Esophagus squamous epithelium (tissue), 5 donors: Measurements from ENCODE around the gene PLSCR1. TPM values are rescaled to one million over a fixed set of nuclear protein-coding genes. Genes with fewer than 3 reads are reported as not detected.

Experiments
- DNase-seq: peaks from one replicate; lab custom pipeline; 2025; lab: John Stamatoyannopoulos, UW
- H3K27ac ChIP-seq, 4 donors: fragments of 200-600 bp; sonication (generic); one replicate each; pipeline ENCODE4 v1.5.1; 2016 to 2019; ENCODE audit warnings: mild to moderate bottlenecking in 1 of 4
- H3K27me3 ChIP-seq, 4 donors: fragments of 200-600 bp; sonication (generic); 1 replicate in 3 of 4; 2 replicates in 1 of 4; pipeline versions ENCODE4 v1.5.1 to v1.6.0; 2017 to 2021; ENCODE audit warnings: antibody characterized with exemption in 1 of 4
- H3K36me3 ChIP-seq, 3 donors: fragments of 200-600 bp; sonication (generic); one replicate each; pipeline ENCODE4 v1.5.1; 2016 to 2019
- H3K4me1 ChIP-seq, 3 donors: fragments of 200-600 bp; sonication (generic); one replicate each; pipeline ENCODE4 v1.5.1; 2017 to 2019
- H3K4me3 ChIP-seq, 4 donors: fragments of 200-600 bp; sonication (generic); 1 replicate in 3 of 4; 2 replicates in 1 of 4; pipeline ENCODE4 v1.5.1; 2016 to 2019; ENCODE audit warnings: mild to moderate bottlenecking in 2 of 4, moderate library complexity in 1 of 4
- H3K9me3 ChIP-seq, 3 donors: fragments of 200-600 bp; sonication (generic); one replicate each; pipeline ENCODE4 v1.5.1; 2016 to 2019
- POLR2A ChIP-seq, 4 donors: fragments of 450-650 bp; IDR thresholded peaks; one replicate each; pipeline ENCODE4 v1.6.1; 2017; ENCODE audit warnings: antibody characterized with exemption in 4 of 4, mild to moderate bottlenecking in 4 of 4, moderate library complexity in 3 of 4
- WGBS, 2 donors: methylation state at CpG; one replicate each; pipeline ENCODE4 v1.1.5; 2018; 5-methylcytosine and 5-hydroxymethylcytosine counted together
- intact Hi-C: fragments of 100-400 bp; cut with DNase I; formaldehyde crosslinking; loops from one replicate; pipeline ENCODE4 v1.15.0; 2022
- total RNA-seq, 4 donors: library from RNA; depleted of rRNA; stranded (reverse); fragments of >200 nt; gene quantifications; one replicate each; pipeline ENCODE4 v1.1.0, GENCODE V29; 2016
- TF ChIP-seq, protein P1 (sequence below), 6 experiments: fragments of 450-650 bp in 4 of 6; fragments of 200-600 bp in 2 of 6; sonication (generic) in 2 of 6; IDR thresholded peaks; one replicate each; pipeline ENCODE4 v1.5.1; 2016 to 2019; ENCODE audit warnings: antibody characterized with exemption in 6 of 6, mild to moderate bottlenecking in 4 of 6, moderate library complexity in 4 of 6
- donor health status: DM: yes; HTN: yes; CAD: no.

PLSCR1 gene
- total RNA-seq, 4 donors from 2014 or later: 51.1 to 138 (median 63.3) TPM

- peaks cover 0 to 5% (median 3%) of the 10 kb centered on the region in 3 donors for H3K4me1 ChIP-seq
- peak overlapping the region in 1 of 4 donors; percentile 19 for H3K4me3 ChIP-seq
- TF ChIP-seq, protein P1, sequence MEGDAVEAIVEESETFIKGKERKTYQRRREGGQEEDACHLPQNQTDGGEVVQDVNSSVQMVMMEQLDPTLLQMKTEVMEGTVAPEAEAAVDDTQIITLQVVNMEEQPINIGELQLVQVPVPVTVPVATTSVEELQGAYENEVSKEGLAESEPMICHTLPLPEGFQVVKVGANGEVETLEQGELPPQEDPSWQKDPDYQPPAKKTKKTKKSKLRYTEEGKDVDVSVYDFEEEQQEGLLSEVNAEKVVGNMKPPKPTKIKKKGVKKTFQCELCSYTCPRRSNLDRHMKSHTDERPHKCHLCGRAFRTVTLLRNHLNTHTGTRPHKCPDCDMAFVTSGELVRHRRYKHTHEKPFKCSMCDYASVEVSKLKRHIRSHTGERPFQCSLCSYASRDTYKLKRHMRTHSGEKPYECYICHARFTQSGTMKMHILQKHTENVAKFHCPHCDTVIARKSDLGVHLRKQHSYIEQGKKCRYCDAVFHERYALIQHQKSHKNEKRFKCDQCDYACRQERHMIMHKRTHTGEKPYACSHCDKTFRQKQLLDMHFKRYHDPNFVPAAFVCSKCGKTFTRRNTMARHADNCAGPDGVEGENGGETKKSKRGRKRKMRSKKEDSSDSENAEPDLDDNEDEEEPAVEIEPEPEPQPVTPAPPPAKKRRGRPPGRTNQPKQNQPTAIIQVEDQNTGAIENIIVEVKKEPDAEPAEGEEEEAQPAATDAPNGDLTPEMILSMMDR (IDR thresholded peaks at IDR 0.05): no peak
- no peak for TF ChIP-seq POLR2A (IDR thresholded peaks at IDR 0.05)
- no peak for DNase-seq
- H3K27ac ChIP-seq: no peak overlapping the region
- no peaks in the 10 kb centered on the region for H3K27me3 ChIP-seq
- H3K36me3 ChIP-seq: no peaks in the 10 kb centered on the region
- H3K9me3 ChIP-seq: no peaks in the 10 kb centered on the region
- intact Hi-C loops: no loop called here
Observed at GRCh38 chr3:146550070-146550615, 5.7 kb upstream of the PLSCR1 start.

- H3K4me3 ChIP-seq: no peak overlapping the region
- intact Hi-C loops: no loop called here
- H3K27ac ChIP-seq: no peak overlapping the region
- no peak for TF ChIP-seq POLR2A (IDR thresholded peaks at IDR 0.05)
- TF ChIP-seq, protein P1 (IDR thresholded peaks at IDR 0.05): no peak
- no peaks in the 10 kb centered on the region for H3K36me3 ChIP-seq
- H3K4me1 ChIP-seq: peaks cover 0 to 22% (median 6%) of the 10 kb centered on the region in 3 donors
- no peak for DNase-seq
- no peaks in the 10 kb centered on the region for H3K27me3 ChIP-seq
- no peaks in the 10 kb centered on the region for H3K9me3 ChIP-seq
Observed at GRCh38 chr3:146547235-146547835, 2.9 kb upstream of the PLSCR1 start.

- peaks cover 0 to 30% (median 13%) of the 10 kb centered on the region in 3 donors for H3K4me1 ChIP-seq
- intact Hi-C loops: no loop called here
- TF ChIP-seq, protein P1 (IDR thresholded peaks at IDR 0.05): no peak
- TF ChIP-seq POLR2A (IDR thresholded peaks at IDR 0.05): no peak
Observed at GRCh38 chr3:146546366-146546965, 2.1 kb upstream of the PLSCR1 start.

DNA sequence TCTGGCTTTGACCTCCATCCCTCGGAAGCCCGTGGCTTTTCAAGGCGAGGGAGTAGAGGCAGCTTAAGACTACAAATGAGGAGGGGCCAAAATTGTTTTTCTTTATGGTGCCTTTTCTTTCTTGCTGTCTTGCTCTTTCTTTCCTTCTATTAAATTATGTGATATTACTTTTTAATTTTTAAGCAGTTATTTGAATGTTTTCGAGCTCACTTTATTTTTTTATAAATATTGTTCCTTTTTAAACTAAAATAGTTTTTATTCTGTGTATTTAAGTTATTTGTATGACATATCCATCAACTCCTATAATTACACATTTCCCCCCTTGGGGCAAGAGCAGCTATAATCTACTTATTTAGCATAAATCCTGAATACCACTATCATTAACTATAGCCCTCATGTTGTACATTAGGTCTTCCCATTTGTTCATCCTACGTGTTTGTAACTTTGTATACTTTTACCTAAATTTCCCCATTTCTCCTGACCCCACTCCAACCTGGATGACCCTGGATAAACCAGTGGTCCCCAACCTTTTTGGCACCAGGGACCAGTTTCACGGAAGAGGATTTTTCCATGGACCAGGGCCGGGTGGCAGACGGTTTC lies 622 bp upstream of the PLSCR1 start:
- 46 to 55% methylated on average over 8 of the region's 8 CpGs for WGBS, 2 donors
- TF ChIP-seq, protein P1 (IDR thresholded peaks at IDR 0.05): no peak
- no peak for TF ChIP-seq POLR2A (IDR thresholded peaks at IDR 0.05)

More at GRCh38 chr3:146546366-146546965, 2.1 kb upstream of the PLSCR1 start:
- Histone ChIP-seq H3K27ac (peak overlapping the region in 1 of 4 donors; percentile 10), H3K36me3 (no peaks in the 10 kb centered on the region), H3K9me3 (no peaks in the 10 kb centered on the region), H3K27me3 (no peaks in the 10 kb centered on the region), H3K4me3 (no peak overlapping the region)
- WGBS, 2 donors: 38 to 50% methylated on average over 1 of the region's 1 CpG
- DNase-seq: no peak

More for the DNA sequence above, 622 bp upstream of the PLSCR1 start:
- H3K27ac ChIP-seq: peak overlapping the region; percentile 92 to 99 (median 97)
- H3K4me3 ChIP-seq: peak overlapping the region; percentile 62 to 86 (median 80)
- intact Hi-C loops: no loop called here
- no peaks in the 10 kb centered on the region for H3K36me3 ChIP-seq
- peaks cover 0 to 45% (median 15%) of the 10 kb centered on the region in 3 donors for H3K4me1 ChIP-seq
- H3K9me3 ChIP-seq: no peaks in the 10 kb centered on the region
- no peaks in the 10 kb centered on the region for H3K27me3 ChIP-seq
- no peak for DNase-seq
